Sigmoid colon (tissue), 7 donors: ENCODE results near the gene AATF. TPM values are rescaled to one million over a fixed set of nuclear protein-coding genes. Genes with fewer than 3 reads are reported as not detected.

ENCODE experiments used
- DNase-seq: peaks from one replicate; pipeline ENCODE4 v3.0.0-alpha.2; 2019
- H3K27ac ChIP-seq, 4 donors: fragments of 200-600 bp; sonication (generic); one replicate each; pipeline ENCODE4 v1.5.1; 2016 to 2019; ENCODE audit warnings: mild to moderate bottlenecking in 1 of 4
- H3K27me3 ChIP-seq, 3 donors: fragments of 200-600 bp; sonication (generic); one replicate each; pipeline ENCODE4 v1.5.1; 2019; ENCODE audit warnings: mild to moderate bottlenecking in 1 of 3
- H3K36me3 ChIP-seq, 4 donors: fragments of 200-600 bp; sonication (generic); one replicate each; pipeline ENCODE4 v1.5.1; 2016 to 2019
- H3K4me1 ChIP-seq, 4 donors: fragments of 200-600 bp; sonication (generic); one replicate each; pipeline ENCODE4 v1.5.1; 2017 to 2019
- H3K4me3 ChIP-seq, 4 donors: fragments of 200-600 bp; sonication (generic); one replicate each; pipeline ENCODE4 v1.5.1; 2017 to 2019; ENCODE audit warnings: mild to moderate bottlenecking in 2 of 4, moderate library complexity in 1 of 4
- H3K9me3 ChIP-seq, 4 donors: fragments of 200-600 bp in 3 of 4; sonication (generic) in 3 of 4; one replicate each; pipeline versions ENCODE4 v1.5.1 to v1.6.1; 2013 to 2019
- EP300 ChIP-seq, 4 donors: sonication (generic); formaldehyde crosslinking; IDR thresholded peaks; one replicate each; pipeline ENCODE4 v1.6.1; 2017; ENCODE audit warnings: antibody characterized with exemption in 4 of 4
- POLR2A ChIP-seq, 2 donors: fragments of 450-650 bp; IDR thresholded peaks; one replicate each; pipeline ENCODE4 v1.6.1; 2016; ENCODE audit warnings: antibody characterized with exemption in 2 of 2, mild to moderate bottlenecking in 2 of 2, moderate library complexity in 2 of 2
- POLR2AphosphoS5 ChIP-seq, 4 donors: sonication (generic); formaldehyde crosslinking; IDR thresholded peaks; one replicate each; pipeline ENCODE4 v1.6.1; 2017; ENCODE audit warnings: antibody characterized with exemption in 4 of 4
- WGBS, 2 donors: extraction: QIAGEN DNeasy Blood & Tissue Kit; methylation state at CpG; one replicate each; pipeline ENCODE4 v1.1.7; 2013; 5-methylcytosine and 5-hydroxymethylcytosine counted together
- intact Hi-C: fragments of 100-400 bp; cut with DNase I; formaldehyde crosslinking; loops from one replicate; pipeline ENCODE4 v1.15.1; 2023
- polyA plus RNA-seq, 3 donors: library from polyadenylated mRNA; stranded (reverse); fragments of 200-250 nt; gene quantifications; one replicate each; pipeline ENCODE4 v1.2.3, GENCODE V29; 2013
- total RNA-seq, 4 donors: library from RNA; depleted of rRNA; stranded (reverse); fragments of >200 nt; gene quantifications; one replicate each; pipeline ENCODE4 v1.1.0, GENCODE V29; 2016
- TF ChIP-seq, protein P1 (sequence below), 4 experiments: fragments of 450-650 bp in 3 of 4; fragments of 200-600 bp in 1 of 4; IDR thresholded peaks; one replicate each; pipeline ENCODE4 v1.5.1; 2016 to 2019; ENCODE audit warnings: antibody characterized with exemption in 4 of 4, mild to moderate bottlenecking in 3 of 4, moderate library complexity in 2 of 4
- donor health status: healthy with polysubstance abuse.
- donor health status: Bipolar disorder and iron deficiency.
- donor health status: healthy.

AATF gene
- total and polyA plus RNA-seq, 7 donors: 27.6 to 38.3 (median 33.2) TPM

DNA sequence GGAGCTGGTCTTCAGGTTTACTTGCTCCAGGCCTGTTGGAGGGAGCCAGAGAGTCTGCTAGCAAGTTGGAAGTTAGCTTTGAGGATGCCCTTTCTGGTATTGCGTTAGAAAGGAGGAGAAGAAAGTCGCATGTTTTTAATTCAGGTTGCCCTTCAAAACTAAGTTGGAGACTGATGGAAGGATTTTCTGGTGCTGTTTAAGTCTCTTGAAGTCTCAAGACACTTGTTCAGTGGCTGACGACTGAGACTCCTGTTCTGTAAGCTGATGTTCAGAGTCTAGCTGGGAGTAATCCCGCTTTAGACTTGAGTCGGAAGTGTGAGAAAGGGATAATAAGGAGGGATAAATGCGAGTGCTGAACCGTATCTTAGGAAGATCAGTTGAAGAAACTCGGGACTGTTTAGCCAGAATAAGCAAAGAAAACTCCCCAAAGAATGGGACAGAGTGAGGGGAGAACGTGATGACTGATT, 740 bp downstream of the AATF start:
- H3K4me3 ChIP-seq: peak overlapping the region; percentile 78 to 86 (median 82)
- peaks cover 21 to 31% (median 30%) of the 10 kb centered on the region in 3 donors for H3K27me3 ChIP-seq
- H3K36me3 ChIP-seq: peaks cover 2 to 28% (median 16%) of the 10 kb centered on the region in 4 donors
- no peaks in the 10 kb centered on the region for H3K9me3 ChIP-seq
- peak overlapping the region; percentile 85 to 96 (median 91) for H3K27ac ChIP-seq
- peaks cover 0 to 28% (median 21%) of the 10 kb centered on the region in 4 donors for H3K4me1 ChIP-seq
- intact Hi-C loops: loop anchor here (5.0 kb wide), 1 partner anchor 417 kb away; the partner anchor contains the start of genes MYO19 and PIGW
- WGBS, 2 donors: 6 to 11% methylated on average over 9 of the region's 9 CpGs
- TF ChIP-seq, protein P1, sequence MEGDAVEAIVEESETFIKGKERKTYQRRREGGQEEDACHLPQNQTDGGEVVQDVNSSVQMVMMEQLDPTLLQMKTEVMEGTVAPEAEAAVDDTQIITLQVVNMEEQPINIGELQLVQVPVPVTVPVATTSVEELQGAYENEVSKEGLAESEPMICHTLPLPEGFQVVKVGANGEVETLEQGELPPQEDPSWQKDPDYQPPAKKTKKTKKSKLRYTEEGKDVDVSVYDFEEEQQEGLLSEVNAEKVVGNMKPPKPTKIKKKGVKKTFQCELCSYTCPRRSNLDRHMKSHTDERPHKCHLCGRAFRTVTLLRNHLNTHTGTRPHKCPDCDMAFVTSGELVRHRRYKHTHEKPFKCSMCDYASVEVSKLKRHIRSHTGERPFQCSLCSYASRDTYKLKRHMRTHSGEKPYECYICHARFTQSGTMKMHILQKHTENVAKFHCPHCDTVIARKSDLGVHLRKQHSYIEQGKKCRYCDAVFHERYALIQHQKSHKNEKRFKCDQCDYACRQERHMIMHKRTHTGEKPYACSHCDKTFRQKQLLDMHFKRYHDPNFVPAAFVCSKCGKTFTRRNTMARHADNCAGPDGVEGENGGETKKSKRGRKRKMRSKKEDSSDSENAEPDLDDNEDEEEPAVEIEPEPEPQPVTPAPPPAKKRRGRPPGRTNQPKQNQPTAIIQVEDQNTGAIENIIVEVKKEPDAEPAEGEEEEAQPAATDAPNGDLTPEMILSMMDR (IDR thresholded peaks at IDR 0.05): no peak
- no peak for TF ChIP-seq EP300 (IDR thresholded peaks at IDR 0.05)
- TF ChIP-seq POLR2AphosphoS5 (IDR thresholded peaks at IDR 0.05): no peak
- TF ChIP-seq POLR2A (IDR thresholded peaks at IDR 0.05): no peak
- no peak for DNase-seq

DNA sequence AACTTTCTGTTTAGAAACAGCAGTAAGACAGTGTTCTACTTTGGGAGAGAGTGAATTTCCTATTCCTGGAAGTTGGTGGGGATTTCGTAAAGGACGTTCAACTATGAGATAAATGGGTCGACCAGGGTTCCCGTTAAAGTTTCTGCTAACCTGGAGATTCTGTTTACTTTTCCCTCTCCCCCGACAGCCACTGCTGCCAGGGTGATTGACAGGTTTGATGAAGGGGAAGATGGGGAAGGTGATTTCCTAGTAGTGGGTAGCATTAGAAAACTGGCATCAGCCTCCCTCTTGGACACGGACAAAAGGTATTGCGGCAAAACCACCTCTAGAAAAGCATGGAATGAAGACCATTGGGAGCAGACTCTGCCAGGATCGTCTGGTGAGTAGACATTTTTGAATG, 1.3 kb downstream of the AATF start:
- WGBS, 2 donors: 72 to 74% methylated on average over 8 of the region's 8 CpGs
- peak overlapping the region; percentile 85 to 96 (median 91) for H3K27ac ChIP-seq

DNA sequence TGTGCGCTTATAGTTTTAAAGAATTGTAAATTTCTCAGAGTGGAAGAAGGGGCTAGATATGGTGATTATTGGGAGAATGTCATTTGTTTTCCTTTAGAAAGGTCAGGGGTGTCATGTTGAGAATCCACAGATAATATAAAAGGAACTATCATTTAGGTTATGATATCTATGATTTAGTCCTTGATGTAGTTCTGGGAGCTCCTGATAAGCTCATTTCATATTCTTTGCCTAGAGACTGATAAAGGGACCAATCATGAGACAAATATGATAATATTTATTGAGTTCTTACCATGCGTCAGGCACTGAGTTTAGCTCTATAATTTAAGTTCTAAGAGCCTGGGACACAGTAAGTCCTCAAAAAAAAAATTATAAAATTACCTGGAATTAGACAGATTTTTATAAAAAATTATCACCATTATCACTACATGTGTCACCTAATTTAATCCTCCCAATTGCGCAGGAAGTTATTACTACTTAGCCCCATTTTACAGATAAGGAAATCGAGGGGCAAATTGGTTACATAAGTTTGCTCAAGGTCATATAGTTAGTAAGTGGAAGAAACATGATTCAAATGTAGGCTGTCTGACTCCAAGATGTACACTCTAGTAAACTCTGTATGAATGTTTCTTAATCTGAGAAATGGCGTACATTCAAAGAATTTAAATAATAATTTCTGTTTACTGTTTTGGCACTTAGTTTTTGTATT, 2.5 kb downstream of the AATF start:
- peaks cover 0 to 28% (median 21%) of the 10 kb centered on the region in 4 donors for H3K4me1 ChIP-seq
- TF ChIP-seq, protein P1 (IDR thresholded peaks at IDR 0.05): no peak
- no peak for TF ChIP-seq EP300 (IDR thresholded peaks at IDR 0.05)
- H3K27me3 ChIP-seq: peaks cover 7 to 14% (median 12%) of the 10 kb centered on the region in 3 donors
- H3K27ac ChIP-seq: no peak overlapping the region
- H3K9me3 ChIP-seq: no peaks in the 10 kb centered on the region
- peaks cover 3 to 45% (median 21%) of the 10 kb centered on the region in 4 donors for H3K36me3 ChIP-seq
- WGBS, 2 donors: 93 to 96% methylated on average over 5 of the region's 5 CpGs
- H3K4me3 ChIP-seq: no peak overlapping the region
- intact Hi-C loops: loop anchor here (10.0 kb wide), 1 partner anchor 346 kb away; the partner anchor contains the start of gene MRM1
- DNase-seq: no peak

More for the DNA sequence above, 1.3 kb downstream of the AATF start:
- H3K4me1 ChIP-seq: peaks cover 0 to 28% (median 21%) of the 10 kb centered on the region in 4 donors
- peaks cover 3 to 33% (median 19%) of the 10 kb centered on the region in 4 donors for H3K36me3 ChIP-seq
- H3K27me3 ChIP-seq: peaks cover 17 to 26% (median 24%) of the 10 kb centered on the region in 3 donors
- no peaks in the 10 kb centered on the region for H3K9me3 ChIP-seq
- TF ChIP-seq, protein P1 (IDR thresholded peaks at IDR 0.05): no peak
- TF ChIP-seq POLR2AphosphoS5 (IDR thresholded peaks at IDR 0.05): no peak
- TF ChIP-seq POLR2A (IDR thresholded peaks at IDR 0.05): no peak
- no peak for TF ChIP-seq EP300 (IDR thresholded peaks at IDR 0.05)
- peak overlapping the region in 3 of 4 donors; percentile 78 to 86 (median 86) for H3K4me3 ChIP-seq
- intact Hi-C loops: loop anchor here (10.0 kb wide), 1 partner anchor 345 kb away; the partner anchor contains the start of gene MRM1
- no peak for DNase-seq

DNA sequence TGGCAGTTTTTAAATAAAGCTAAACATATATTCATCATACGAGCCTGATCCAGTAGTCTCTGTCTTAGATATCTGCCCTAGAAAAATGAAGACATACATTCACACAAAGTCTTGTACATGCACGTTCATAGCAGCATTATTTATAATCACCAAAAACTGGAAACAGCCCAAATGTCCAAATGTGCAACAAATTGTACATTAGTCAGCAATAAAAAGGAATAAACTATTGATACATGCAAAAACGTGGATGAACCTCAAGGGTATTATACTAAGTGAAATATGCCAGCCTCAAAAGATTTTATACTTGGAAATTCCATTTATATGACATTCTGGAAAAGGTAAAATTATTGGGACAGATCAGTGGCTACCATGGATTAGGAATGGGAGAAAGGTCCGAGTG, 22.8 kb downstream of the AATF start:
- TF ChIP-seq POLR2A (IDR thresholded peaks at IDR 0.05) (no peak), EP300 (IDR thresholded peaks at IDR 0.05) (no peak), POLR2AphosphoS5 (IDR thresholded peaks at IDR 0.05) (no peak)
- no peak overlapping the region for H3K4me3 ChIP-seq
- 76 to 88% methylated on average over 4 of the region's 4 CpGs for WGBS, 2 donors
- no peak overlapping the region for H3K27ac ChIP-seq
- peaks cover 0 to 12% (median 0%) of the 10 kb centered on the region in 4 donors for H3K4me1 ChIP-seq
- H3K9me3 ChIP-seq: no peaks in the 10 kb centered on the region
- peaks cover 0 to 14% (median 3%) of the 10 kb centered on the region in 4 donors for H3K36me3 ChIP-seq
- DNase-seq: no peak
- intact Hi-C loops: no loop called here
- no peaks in the 10 kb centered on the region for H3K27me3 ChIP-seq

DNA sequence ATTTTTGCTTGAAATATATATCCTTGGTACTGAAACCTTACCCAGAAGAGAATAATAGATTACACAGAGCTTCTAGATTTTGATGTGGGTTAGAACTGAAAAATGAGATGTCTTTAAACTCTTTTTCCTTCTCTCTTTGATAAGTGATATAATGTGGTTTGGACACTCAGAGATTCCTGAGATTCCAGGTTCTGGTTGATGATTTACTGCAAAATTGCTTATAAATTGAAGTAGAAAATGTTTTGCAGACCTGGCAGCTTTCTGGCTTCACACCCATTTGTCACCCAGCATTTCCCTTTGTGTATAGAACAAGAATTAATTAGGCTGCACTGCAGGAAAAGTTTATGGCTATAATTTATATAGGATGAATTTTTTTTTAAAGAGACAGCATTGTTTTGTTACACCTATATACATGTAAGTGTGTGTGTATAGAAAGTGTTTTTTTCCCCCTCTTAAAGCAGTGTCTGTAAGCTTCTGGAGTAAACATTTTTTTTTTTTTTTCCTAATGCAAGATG, 23.5 kb downstream of the AATF start:
- Histone ChIP-seq H3K9me3 (no peaks in the 10 kb centered on the region), H3K4me1 (peaks cover 0 to 12% (median 0%) of the 10 kb centered on the region in 4 donors), H3K36me3 (peaks cover 0 to 14% (median 3%) of the 10 kb centered on the region in 4 donors), H3K27ac (no peak overlapping the region), H3K27me3 (no peaks in the 10 kb centered on the region), H3K4me3 (no peak overlapping the region)
- intact Hi-C loops: no loop called here
- no peak for TF ChIP-seq EP300 (IDR thresholded peaks at IDR 0.05)
- TF ChIP-seq, protein P1 (IDR thresholded peaks at IDR 0.05): no peak
- TF ChIP-seq POLR2AphosphoS5 (IDR thresholded peaks at IDR 0.05): no peak
- no peak for TF ChIP-seq POLR2A (IDR thresholded peaks at IDR 0.05)
- DNase-seq: no peak
